ENCODE data around the gene NOTCH1.

NOTCH1 gene

GRCh38 chr9:136512651-136513071 lies 33.2 kb downstream of the NOTCH1 start:
- TF ChIP-seq CTCF (IDR thresholded peaks at IDR 0.05; ENCODE audit: insufficient read depth, low read length, missing control alignments) = no peak
- no peak for DNase-seq (ENCODE audit: low read depth, low spot score)
- ChIA-PET POLR2A (no interaction called here), CTCF (interaction anchor here (1.9 kb wide), 1 partner anchor 113 kb away, joined by 5 read pairs; no protein-coding TSS in a partner anchor)
- no peak overlapping the region for H3K4me3 ChIP-seq (ENCODE audit: low read depth, low read length)

GRCh38 chr9:136511670-136512592 lies 33.9 kb downstream of the NOTCH1 start:
- no peak for DNase-seq (ENCODE audit: low read depth, low spot score)
- TF ChIP-seq CTCF (IDR thresholded peaks at IDR 0.05; ENCODE audit: insufficient read depth, low read length, missing control alignments) = no peak
- CTCF ChIA-PET = no interaction called here
- POLR2A ChIA-PET = no interaction called here
- no peak overlapping the region for H3K4me3 ChIP-seq (ENCODE audit: low read depth, low read length)

- ChIA-PET POLR2A (no interaction called here), CTCF (no interaction called here)
- no peak for TF ChIP-seq CTCF (IDR thresholded peaks at IDR 0.05; ENCODE audit: insufficient read depth, low read length, missing control alignments)
- H3K4me3 ChIP-seq (ENCODE audit: low read depth, low read length) = no peak overlapping the region
- DNase-seq (ENCODE audit: low read depth, low spot score) = no peak
Observed at GRCh38 chr9:136511144-136511669, 34.6 kb downstream of the NOTCH1 start.

- no peak overlapping the region for H3K4me3 ChIP-seq (ENCODE audit: low read depth, low read length)
- no peak for DNase-seq (ENCODE audit: low read depth, low spot score)
- POLR2A ChIA-PET = no interaction called here
- CTCF ChIA-PET = no interaction called here
- no peak for TF ChIP-seq CTCF (IDR thresholded peaks at IDR 0.05; ENCODE audit: insufficient read depth, low read length, missing control alignments)
Observed at GRCh38 chr9:136510561-136510960, 35.3 kb downstream of the NOTCH1 start.

- POLR2A ChIA-PET = no interaction called here
- CTCF ChIA-PET = interaction anchor here (1.4 to 1.7 kb wide), 2 partner anchors 22 to 24 kb away, joined by 4 read pairs; no protein-coding TSS in a partner anchor
Observed at GRCh38 chr9:136509549-136509948, 36.3 kb downstream of the NOTCH1 start.

More at GRCh38 chr9:136509549-136509948, 36.3 kb downstream of the NOTCH1 start:
- no peak for DNase-seq (ENCODE audit: low read depth, low spot score)
- H3K4me3 ChIP-seq (ENCODE audit: low read depth, low read length) = no peak overlapping the region
- TF ChIP-seq CTCF (IDR thresholded peaks at IDR 0.05; ENCODE audit: insufficient read depth, low read length, missing control alignments) = no peak
